H1 (cell line): ENCODE results near the gene ZNF584. TPM values are rescaled to one million over a fixed set of nuclear protein-coding genes. Genes with fewer than 3 reads are reported as not detected.

Experiments
- CTCF ChIA-PET: fragments of 300-600 bp; sonication (Branson Sonifier 250); formaldehyde crosslinking; loops from one replicate; lab custom pipeline; 2021; ENCODE audit not compliant: partially characterized antibody; lab: Charles Lee
- POLR2A ChIA-PET: fragments of 300-600 bp; sonication (Branson Sonifier 250); formaldehyde crosslinking; loops from one replicate; lab custom pipeline; 2021; ENCODE audit warnings: inconsistent platforms; ENCODE audit not compliant: partially characterized antibody; lab: Charles Lee
- DNase-seq, 2 experiments: peaks; one replicate each; pipeline versions ENCODE4 v3.0.0 to v3.0.0-alpha.2; 2010 to 2022; ENCODE audit warnings: low spot score in 2 of 2, low read depth in 1 of 2, mixed read lengths in 1 of 2
- FAIRE-seq: peaks from 2 replicates; lab custom pipeline; 2011; peaks lifted over from hg19 to GRCh38; lab: Jason Lieb, UNC
- H2AFZ ChIP-seq: 2 replicates; pipeline ENCODE4 v1.8.1; 2012; ENCODE audit warnings: low read length, inconsistent platforms
- H2AK5ac ChIP-seq: 2 replicates; pipeline ENCODE4 v1.6.1; 2013; ENCODE audit warnings: low read depth, low read length
- H2BK120ac ChIP-seq: replicated peaks from 2 replicates; pipeline ENCODE3; 2013; ENCODE audit warnings: low read depth, low read length, inconsistent platforms
- H2BK12ac ChIP-seq: 2 replicates; pipeline ENCODE4 v1.6.1; 2013; ENCODE audit warnings: low read depth, low read length
- H2BK15ac ChIP-seq: 2 replicates; pipeline ENCODE4 v1.6.1; 2013; ENCODE audit warnings: low read length
- H2BK20ac ChIP-seq: 2 replicates; pipeline ENCODE4 v1.6.1; 2013; ENCODE audit warnings: low read length
- H2BK5ac ChIP-seq: 2 replicates; pipeline ENCODE4 v1.6.1; 2013; ENCODE audit warnings: low read depth, low read length
- H3K14ac ChIP-seq: 2 replicates; pipeline ENCODE4 v1.6.1; 2013; ENCODE audit warnings: inconsistent platforms; ENCODE audit not compliant: insufficient read length
- H3K18ac ChIP-seq: 2 replicates; pipeline ENCODE4 v1.6.1; 2013; ENCODE audit warnings: low read length; ENCODE audit errors: extremely low read depth
- H3K23ac ChIP-seq: 2 replicates; pipeline ENCODE4 v1.6.1; 2013; ENCODE audit warnings: inconsistent platforms; ENCODE audit not compliant: insufficient read length
- H3K23me2 ChIP-seq: 2 replicates; pipeline ENCODE4 v1.6.1; 2013; ENCODE audit warnings: low read depth, low read length
- H3K27ac ChIP-seq: 2 replicates; pipeline ENCODE4 v1.6.1; 2011; ENCODE audit warnings: low read depth, low read length, inconsistent platforms
- H3K27me3 ChIP-seq, 4 experiments: replicated peaks in 1 of 4; 1 replicate in 1 of 4; 2 replicates in 3 of 4; pipeline versions ENCODE4 v1.6.1 to v1.8.1; 2011 to 2013; ENCODE audit warnings: low read length in 3 of 4, mild to moderate bottlenecking in 3 of 4, inconsistent platforms in 2 of 4, mixed read lengths in 2 of 4, moderate library complexity in 1 of 4; ENCODE audit not compliant: control insufficient read depth in 3 of 4, insufficient read depth in 3 of 4; ENCODE audit errors: extremely low read depth in 1 of 4
- H3K36me3 ChIP-seq, 4 experiments: 2 replicates each; pipeline versions ENCODE4 v1.6.1 to v1.8.1; 2011 to 2013; ENCODE audit warnings: mild to moderate bottlenecking in 4 of 4, low read length in 3 of 4, moderate library complexity in 2 of 4, control low read depth in 1 of 4, inconsistent platforms in 1 of 4; ENCODE audit not compliant: insufficient read depth in 4 of 4, control insufficient read depth in 2 of 4
- H3K4ac ChIP-seq: replicated peaks from 2 replicates; pipeline ENCODE3; 2013; ENCODE audit warnings: low read length, low read depth, mixed read lengths, inconsistent platforms; ENCODE audit not compliant: insufficient read length
- H3K4me1 ChIP-seq, 4 experiments: replicated peaks in 1 of 4; 1 replicate in 1 of 4; 2 replicates in 3 of 4; pipeline versions ENCODE4 v1.6.1 to v1.8.1; 2011 to 2013; ENCODE audit warnings: low read length in 3 of 4, inconsistent platforms in 2 of 4, mixed read lengths in 1 of 4; ENCODE audit not compliant: insufficient read depth in 4 of 4, control insufficient read depth in 3 of 4
- H3K4me2 ChIP-seq, 2 experiments: 2 replicates each; pipeline versions ENCODE4 v1.6.1 to v1.8.1; 2011 to 2013; ENCODE audit warnings: low read depth in 2 of 2, low read length in 2 of 2, control low read depth in 1 of 2, inconsistent platforms in 1 of 2, mild to moderate bottlenecking in 1 of 2; ENCODE audit not compliant: insufficient read depth in 1 of 2
- H3K4me3 ChIP-seq, 4 experiments: fragments of 200-600, 300-600 bp in 1 of 4; sonication (generic), shearing (Covaris generic), sonication (Bioruptor Twin) in 1 of 4; 2 replicates each; pipeline versions ENCODE4 v1.5.1 to v1.8.1; 2011 to 2016; ENCODE audit warnings: low read length in 4 of 4, low read depth in 3 of 4, control low read depth in 2 of 4, inconsistent platforms in 2 of 4, mild to moderate bottlenecking in 2 of 4, mixed read lengths in 1 of 4, moderate library complexity in 1 of 4; ENCODE audit not compliant: insufficient read depth in 2 of 4; ENCODE audit errors: extremely low read depth in 1 of 4
- H3K56ac ChIP-seq: replicated peaks from 2 replicates; pipeline ENCODE3; 2013; ENCODE audit warnings: low read depth, mild to moderate bottlenecking, mixed read lengths, low read length, inconsistent platforms; ENCODE audit not compliant: insufficient read length
- H3K79me1 ChIP-seq: 2 replicates; pipeline ENCODE4 v1.6.1; 2013; ENCODE audit warnings: low read depth, low read length, control low read depth
- H3K79me2 ChIP-seq, 2 experiments: 2 replicates each; pipeline versions ENCODE4 v1.6.1 to v1.8.1; 2012 to 2013; ENCODE audit warnings: low read length in 2 of 2, mild to moderate bottlenecking in 2 of 2, inconsistent platforms in 1 of 2; ENCODE audit not compliant: insufficient read depth in 2 of 2, control insufficient read depth in 1 of 2
- H3K9ac ChIP-seq, 4 experiments: replicated peaks in 1 of 4; 1 replicate in 1 of 4; 2 replicates in 3 of 4; pipeline versions ENCODE4 v1.6.1 to v1.8.1; 2011 to 2013; ENCODE audit warnings: low read depth in 3 of 4, low read length in 3 of 4, control low read depth in 2 of 4, mild to moderate bottlenecking in 2 of 4, moderate library complexity in 2 of 4, inconsistent platforms in 1 of 4; ENCODE audit errors: extremely low read depth in 1 of 4
- H3K9me3 ChIP-seq, 2 experiments: 2 replicates each; pipeline versions ENCODE4 v1.6.1 to v1.8.1; 2012 to 2013; ENCODE audit warnings: mild to moderate bottlenecking in 2 of 2, moderate library complexity in 2 of 2, control low read depth in 1 of 2, inconsistent platforms in 1 of 2, low read depth in 1 of 2, low read length in 1 of 2, mixed read lengths in 1 of 2; ENCODE audit not compliant: insufficient read depth in 2 of 2
- H4K20me1 ChIP-seq, 2 experiments: replicated peaks in 1 of 2; 2 replicates each; pipeline versions ENCODE3 to v1.8.1; 2011 to 2013; ENCODE audit warnings: inconsistent platforms in 2 of 2, low read length in 2 of 2, mild to moderate bottlenecking in 1 of 2; ENCODE audit not compliant: insufficient read depth in 2 of 2, control insufficient read depth in 1 of 2
- H4K5ac ChIP-seq: 2 replicates; pipeline ENCODE4 v1.6.1; 2013; ENCODE audit warnings: low read length, low read depth, mixed read lengths, inconsistent platforms; ENCODE audit not compliant: insufficient read length
- H4K8ac ChIP-seq: 2 replicates; pipeline ENCODE4 v1.8.0; 2013; ENCODE audit warnings: mild to moderate bottlenecking, moderate library complexity, low read length, inconsistent platforms; ENCODE audit not compliant: insufficient read depth; ENCODE audit errors: extremely low read depth
- H4K91ac ChIP-seq: replicated peaks from 2 replicates; pipeline ENCODE3; 2013; ENCODE audit warnings: low read length, mixed read lengths, inconsistent platforms; ENCODE audit not compliant: insufficient read length
- KDM1A ChIP-seq: fragments of 200-600, 300-600 bp; sonication (generic); IDR thresholded peaks from 2 replicates; pipeline ENCODE4 v1.7.1; 2016; ENCODE audit warnings: mild to moderate bottlenecking, low read length, borderline replicate concordance
- KDM4A ChIP-seq: IDR thresholded peaks from one replicate; pipeline ENCODE4 v1.7.1; 2012; ENCODE audit warnings: low read depth, mild to moderate bottlenecking, moderate library complexity, low read length, inconsistent platforms; ENCODE audit not compliant: severe bottlenecking
- SP1 ChIP-seq: IDR thresholded peaks from 2 replicates; pipeline ENCODE4 v1.6.1; 2011; ENCODE audit warnings: low read depth, low read length
- SRF ChIP-seq: IDR thresholded peaks from 2 replicates; pipeline ENCODE4 v1.6.1; 2011; ENCODE audit warnings: mild to moderate bottlenecking, low read depth, low read length, moderate library complexity
- WGBS, 2 experiments: shearing (Covaris generic) in 1 of 2; methylation state at CpG; one replicate each; pipeline versions ENCODE4 v1.1.6 to v1.1.7; 2013 to 2015; ENCODE audit warnings: low lambda C conversion rate in 2 of 2, mixed read lengths in 2 of 2, inconsistent platforms in 1 of 2, low coverage in 1 of 2, missing lambda C conversion rate in 1 of 2; ENCODE audit not compliant: insufficient replicate concordance in 2 of 2, insufficient coverage in 1 of 2, insufficient read length in 1 of 2; ENCODE audit errors: extremely low coverage in 1 of 2, missing lambda C conversion rate in 1 of 2; 5-methylcytosine and 5-hydroxymethylcytosine counted together
- polyA plus RNA-seq, 7 experiments: library from polyadenylated mRNA; depleted of rRNA in 3 of 7; stranded (reverse) in 5 of 7; unstranded in 2 of 7; fragments of >200 nt in 5 of 7; fragments of 200-250 nt in 2 of 7; gene quantifications; 1 replicate in 5 of 7; 2 replicates in 1 of 7; 4 replicates in 1 of 7; pipeline versions ENCODE4 v1.2.1 to v1.2.3, GENCODE V29; 2011 to 2013; ENCODE audit warnings: missing spikeins in 2 of 7, mixed read lengths in 2 of 7
- total RNA-seq: library from RNA; stranded (reverse); fragmentation: NEBNext Ultra II Directional; extraction: Animal tissue kit (Norgen Biotek cat#: 25700); gene quantifications from 2 replicates; pipeline ENCODE4 v1.2.1, GENCODE V29; 2021

The ZNF584 gene
- total and polyA plus RNA-seq, 2 of the 8 experiments (the other 6 are each of a cell fraction or from before 2014, with no cell fraction given) = 2.5 to 5.2 TPM

DNA sequence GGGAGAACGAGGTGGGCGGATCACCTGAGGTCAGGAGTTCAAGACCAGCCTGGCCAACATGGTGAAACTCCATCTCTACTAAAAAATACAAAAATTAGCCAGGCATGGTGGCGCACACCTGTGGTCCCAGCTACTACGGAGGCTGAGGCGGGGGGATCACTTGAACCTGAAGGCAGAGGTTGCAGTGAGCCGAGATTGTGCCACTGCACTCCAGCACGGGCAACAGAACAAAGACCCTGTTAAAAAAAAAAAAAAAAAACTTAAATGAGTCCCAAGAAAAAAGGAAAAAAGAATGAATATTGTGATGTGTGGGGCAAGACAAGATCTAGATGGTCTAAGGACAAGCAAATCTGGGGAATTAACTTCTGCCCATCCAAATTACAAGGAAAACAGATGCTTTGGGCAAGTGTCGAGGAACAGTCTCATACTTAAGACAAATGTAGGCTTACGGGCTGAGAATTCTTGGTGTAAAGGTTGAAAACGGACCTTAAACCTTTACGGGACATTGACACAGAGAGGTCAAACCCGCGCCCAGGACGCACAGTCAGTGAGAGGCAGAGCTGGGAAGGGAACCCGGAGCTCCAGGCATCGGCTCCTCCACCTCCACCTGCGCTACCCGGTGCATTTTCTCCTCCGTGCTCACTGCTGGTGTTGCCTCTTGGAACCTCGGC is 57.8 kb downstream of the ZNF584 start:
- no peak for DNase-seq
- 44% methylated on average over 18 of the region's 20 CpGs; no CpG with 5 or more reads in 1 of the 2 experiments for WGBS, 2 experiments

More for the DNA sequence above, 57.8 kb downstream of the ZNF584 start:
- no peak overlapping the region for H2BK20ac ChIP-seq
- CTCF ChIA-PET = interaction anchor here (0.8 to 1.2 kb wide), 3 partner anchors 13 to 104 kb away, joined by 3 read pairs; partner anchors contain the start of gene ZNF497
- H3K9ac ChIP-seq = no peak overlapping the region
- no peak overlapping the region; the same call in 1 of the 2 replicates for H2BK12ac ChIP-seq
- peak overlapping the region; percentile 43 to 86 (median 58); a peak in 7 of 8 replicates for H3K4me3 ChIP-seq
- no peak overlapping the region for H3K23ac ChIP-seq
- H4K8ac ChIP-seq = no peak overlapping the region
- no peak overlapping the region for H3K56ac ChIP-seq
- no peak overlapping the region for H3K27ac ChIP-seq
- peaks cover 6% of the 10 kb centered on the region; the same call in 1 of the 2 replicates for H3K79me1 ChIP-seq
- 0 out of 2 replicates have a peak overlapping the region, but pooled peaks have one; percentile 88 for H3K18ac ChIP-seq
- peak overlapping the region; percentile 54 to 83 for H3K4me2 ChIP-seq
- H3K36me3 ChIP-seq = no peaks in the 10 kb centered on the region
- no peak overlapping the region for H4K5ac ChIP-seq
- TF ChIP-seq KDM1A (peak; percentile 71; the same call in 1 of the 2 replicates), SRF (no peak), KDM4A (peak; percentile 50), SP1 (no peak)
- H4K91ac ChIP-seq = no peak overlapping the region
- no peak overlapping the region for H2AK5ac ChIP-seq
- POLR2A ChIA-PET = interaction anchor here (0.7 to 3.3 kb wide), 5 partner anchors 9 to 517 kb away, joined by 3 to 10 read pairs (median 3); partner anchors contain the start of gene ZNF446
- H3K4ac ChIP-seq = no peak overlapping the region
- no peaks in the 10 kb centered on the region for H3K9me3 ChIP-seq
- H3K14ac ChIP-seq = no peak overlapping the region
- H2BK120ac ChIP-seq = no peak overlapping the region
- peak overlapping the region; percentile 97 for H2AFZ ChIP-seq
- H3K4me1 ChIP-seq = no peaks in the 10 kb centered on the region
- H3K79me2 ChIP-seq = no peaks in the 10 kb centered on the region
- no peaks in the 10 kb centered on the region for H3K27me3 ChIP-seq
- H2BK5ac ChIP-seq = no peak overlapping the region
- peaks cover 8% of the 10 kb centered on the region; the same call in 1 of the 2 replicates for H3K23me2 ChIP-seq
- 0 out of 2 replicates have a peak overlapping the region, but pooled peaks have one; percentile 49 for H2BK15ac ChIP-seq
- no peak for FAIRE-seq
- peaks cover 0 to 8% of the 10 kb centered on the region in 2 experiments for H4K20me1 ChIP-seq
